CD4-positive, alpha-beta T cell treated with Interferon alpha-2 for 1 hour (primary cell): ENCODE results near the gene UACA.
"Not testable (repeated sequence)": the region's sequence is repeated elsewhere in the genome, so short reads cannot be mapped to it uniquely, and the experiment has no call there.

Experiments
- DNase-seq, 2 donors: peaks; one replicate each; pipeline ENCODE4 v3.0.0-alpha.2; 2020 to 2022

Gene UACA

DNA sequence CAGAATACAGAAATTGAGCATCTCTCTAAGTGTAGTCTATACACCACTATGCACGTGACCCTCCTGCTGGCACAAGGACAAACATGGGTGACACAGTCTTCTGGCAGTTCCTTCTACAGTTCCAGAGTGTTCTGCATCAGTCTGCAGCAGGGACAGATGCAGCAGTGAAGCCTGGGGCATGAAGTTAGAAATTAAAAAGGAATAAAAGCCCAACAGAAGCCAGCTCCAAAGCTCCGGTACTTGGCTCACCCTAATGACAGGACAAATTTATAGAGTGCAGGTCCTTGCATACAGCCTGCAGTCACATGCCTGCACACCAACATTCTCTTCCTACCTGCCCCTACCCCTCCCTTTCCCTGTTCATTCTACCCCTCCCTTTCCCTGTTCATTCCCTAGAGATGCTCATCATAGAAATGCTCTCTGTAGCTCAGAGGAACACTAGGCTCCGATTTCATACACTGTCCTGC, 15.0 kb downstream of the UACA start:
- no peak for DNase-seq

DNA sequence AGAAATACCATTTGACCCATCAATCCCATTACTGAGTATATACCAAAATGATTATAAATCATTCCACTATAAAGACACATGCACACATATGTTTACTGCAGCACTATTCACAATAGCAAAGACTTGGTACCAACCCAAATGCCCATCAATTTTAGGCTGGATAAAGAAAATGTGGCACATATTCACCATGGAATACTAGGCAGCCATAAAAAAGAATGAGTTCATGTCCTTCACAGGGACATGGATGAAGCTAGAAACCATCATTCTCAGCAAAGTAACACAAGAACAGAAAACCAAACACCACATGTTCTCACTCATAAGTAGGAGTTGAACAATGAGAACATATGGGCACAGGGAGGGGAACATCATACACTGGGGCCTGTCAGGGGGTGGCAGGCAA, 16.8 kb downstream of the UACA start:
- not testable (repeated sequence) for DNase-seq

DNA sequence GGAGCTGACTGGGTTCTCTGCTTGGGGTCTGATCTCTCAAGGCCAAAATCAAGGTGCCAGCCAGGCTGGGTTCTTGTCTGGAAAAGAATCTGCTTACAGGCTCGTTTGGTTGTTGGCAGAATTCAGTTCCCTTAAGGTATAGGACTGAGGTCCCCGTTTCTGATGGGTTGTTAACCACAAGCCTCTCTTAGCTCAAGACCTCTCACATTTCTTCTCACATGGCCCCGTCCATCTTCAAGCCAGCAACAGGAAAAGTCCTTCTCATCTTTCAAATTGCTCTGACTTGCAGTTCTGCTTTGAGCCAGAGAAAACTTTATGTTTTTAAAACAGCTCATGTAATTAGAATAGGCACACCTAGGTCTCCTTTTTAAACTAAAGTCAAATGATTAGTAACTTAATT, 20.4 kb downstream of the UACA start:
- no peak for DNase-seq

DNA sequence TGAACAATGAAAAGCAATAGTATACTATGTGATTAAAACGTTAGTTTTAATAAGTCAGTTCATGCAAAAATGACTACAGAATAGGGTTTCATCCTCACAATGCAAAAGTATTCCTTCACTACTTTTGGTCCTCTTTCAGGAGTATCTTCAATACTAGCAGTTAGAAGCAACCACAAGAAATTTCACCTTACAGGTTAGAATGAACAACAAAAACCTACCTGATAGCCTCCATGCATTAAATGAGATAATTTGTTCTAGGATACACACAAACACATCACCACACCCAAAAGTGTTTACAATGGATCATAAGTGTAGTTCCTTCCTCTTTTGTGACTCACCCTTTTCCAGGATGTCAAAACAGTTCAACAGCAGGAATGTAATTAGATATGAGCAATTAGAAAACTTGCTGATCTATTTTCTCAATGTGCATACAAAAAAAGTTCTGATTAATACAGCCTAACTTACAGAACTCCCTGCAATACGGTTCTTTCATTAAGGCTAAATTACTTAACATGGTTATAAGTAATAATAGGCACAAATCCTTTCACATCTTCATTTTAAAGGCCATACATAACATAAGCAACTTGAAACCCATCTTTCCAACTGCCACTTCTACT, 21.6 kb downstream of the UACA start:
- DNase-seq, result no peak

DNA sequence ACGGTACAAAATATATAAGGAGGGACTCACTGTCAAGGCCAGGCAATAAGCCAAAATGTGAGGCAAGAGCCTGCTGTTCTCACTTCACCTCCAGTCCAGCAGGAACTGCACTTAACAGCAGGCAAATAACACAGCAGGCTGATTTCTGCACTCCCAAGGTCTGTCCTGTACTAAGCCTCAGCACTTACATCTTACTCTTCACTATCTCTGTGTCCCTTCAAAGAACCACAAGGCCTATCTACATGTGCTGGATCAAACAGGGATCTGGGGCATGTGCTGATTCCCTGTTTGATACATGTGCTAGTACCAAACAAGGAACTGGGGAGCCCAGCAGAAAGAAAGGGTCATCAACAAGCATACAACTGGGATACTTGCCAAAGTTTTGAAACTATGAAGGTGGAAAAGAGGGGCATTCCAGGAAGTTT, 22.2 kb downstream of the UACA start:
- no peak for DNase-seq

DNA sequence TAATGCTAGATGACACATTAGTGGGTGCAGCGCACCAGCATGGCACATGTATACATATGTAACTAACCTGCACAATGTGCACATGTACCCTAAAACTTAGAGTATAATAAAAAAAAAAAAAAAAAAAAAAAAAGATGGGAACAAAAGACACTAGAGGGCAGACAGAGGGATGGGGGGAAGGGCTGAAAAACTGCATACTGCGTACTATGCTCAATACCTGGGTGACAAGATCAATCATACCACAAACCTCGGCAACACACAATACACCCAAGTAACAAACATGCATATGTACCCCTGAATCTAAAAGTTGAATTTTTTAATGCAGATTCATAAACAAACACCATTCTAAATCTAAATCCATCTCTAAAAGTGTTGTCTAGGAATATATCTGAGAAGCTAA, 28.3 kb downstream of the UACA start:
- not testable (repeated sequence) for DNase-seq

DNA sequence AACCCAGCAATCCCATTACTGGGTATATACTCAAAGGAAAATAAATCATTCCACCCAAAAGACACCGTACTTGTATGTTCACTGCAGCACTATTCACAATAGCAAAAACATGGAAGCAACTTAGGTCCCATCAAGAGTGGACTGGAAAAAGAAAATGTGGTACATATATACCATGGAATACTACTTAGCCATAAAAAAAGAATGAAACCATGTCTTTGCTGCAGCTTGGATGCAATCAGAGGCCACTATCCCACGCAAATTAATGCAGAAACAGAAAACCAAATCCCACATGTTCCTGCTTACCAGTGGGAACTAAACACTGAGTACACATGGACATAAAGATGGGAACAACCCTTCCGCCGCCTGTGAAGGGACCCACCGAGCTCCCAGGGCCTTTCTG, 34.2 kb downstream of the UACA start:
- DNase-seq, result no peak

DNA sequence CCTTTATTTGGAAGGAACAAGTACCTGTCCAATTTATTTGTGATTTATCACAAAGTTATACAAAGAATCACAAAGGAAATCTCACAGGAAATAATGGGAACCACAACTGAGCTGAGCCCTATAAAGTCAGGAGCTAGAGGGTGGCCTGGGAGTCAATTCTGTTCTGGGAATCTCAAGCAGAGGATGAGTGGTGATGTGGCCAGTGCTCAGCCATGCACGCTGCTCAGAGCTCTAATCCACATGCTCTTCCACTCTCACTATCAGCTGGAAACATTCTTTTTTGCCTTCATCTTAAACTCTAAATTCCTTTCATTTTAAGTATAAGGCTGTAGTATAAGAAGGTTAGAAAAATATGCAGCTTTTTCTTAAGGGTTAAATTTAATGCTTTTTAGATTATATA, 36.6 kb downstream of the UACA start:
- DNase-seq, result no peak

DNA sequence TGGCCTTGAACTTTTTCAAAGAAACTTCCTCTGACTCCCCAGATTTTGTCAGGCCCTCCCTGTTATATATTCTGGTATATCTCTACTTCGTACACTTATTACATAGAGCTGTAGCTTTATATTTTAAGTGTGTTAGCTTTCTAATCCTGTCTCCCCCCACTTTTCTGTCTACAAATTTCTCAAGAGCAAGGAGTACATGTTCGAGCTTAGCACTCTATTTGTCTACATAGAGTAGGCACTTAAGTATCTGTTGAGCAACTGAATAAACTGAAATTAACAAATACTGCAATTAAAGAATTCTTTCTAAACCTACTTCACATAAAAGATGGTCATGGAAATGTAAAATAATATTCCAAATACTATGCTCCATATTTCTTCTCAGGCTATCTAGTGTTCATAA, 39.4 kb downstream of the UACA start:
- DNase-seq, result no peak

DNA sequence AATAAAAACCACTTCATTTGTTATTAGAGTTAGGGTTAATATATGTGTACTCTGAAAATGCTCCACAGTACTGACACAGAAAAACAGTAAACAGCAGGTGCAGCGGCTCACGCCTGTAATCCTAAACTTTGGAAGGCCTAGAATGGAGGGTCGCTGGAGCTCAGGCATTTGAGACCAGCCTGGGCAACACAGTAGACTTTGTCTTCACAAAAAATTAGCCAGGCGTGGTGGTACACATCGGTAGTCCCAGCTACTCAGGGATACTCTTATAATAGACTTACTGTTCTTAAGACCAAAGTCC, 40.3 kb downstream of the UACA start:
- DNase-seq, result no peak

DNA sequence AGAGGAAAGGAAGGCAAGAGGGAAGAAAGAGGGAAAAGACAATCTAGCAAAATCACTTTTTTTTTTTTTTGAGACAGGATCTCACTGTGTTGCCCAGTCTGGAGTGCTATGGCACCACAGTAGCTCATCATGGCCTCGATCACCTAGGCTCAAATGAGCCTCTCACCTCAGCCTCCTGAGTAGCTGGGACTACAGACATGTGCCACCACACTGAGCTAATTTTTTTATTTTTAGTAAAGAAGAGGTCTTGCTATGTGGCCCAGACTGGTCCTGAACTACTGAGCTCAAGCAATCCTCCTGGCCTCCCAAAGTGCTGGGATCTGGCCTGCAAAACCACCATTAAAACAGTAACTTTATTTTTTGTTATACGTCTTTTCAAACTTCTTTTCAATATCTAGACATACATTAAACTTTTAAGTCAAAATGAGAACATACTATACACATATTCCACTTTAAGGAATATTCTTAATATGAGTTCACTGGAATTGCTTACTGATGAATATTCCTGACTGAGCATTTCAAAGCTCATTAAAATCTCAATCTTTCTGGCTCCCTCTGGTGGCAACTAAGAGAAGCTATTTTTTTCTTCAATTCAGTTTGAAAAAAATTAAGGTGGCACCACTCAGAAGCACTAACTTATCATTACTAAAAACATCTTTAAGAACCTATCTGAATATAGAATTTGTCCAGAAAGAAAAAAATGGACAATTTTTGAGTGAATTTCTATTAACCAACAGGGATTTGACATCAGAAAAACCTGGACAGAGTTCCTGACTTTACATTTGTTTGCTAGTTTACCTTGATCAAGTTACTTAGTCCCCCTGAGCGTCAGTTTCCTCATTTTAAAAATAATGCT, 40.9 kb downstream of the UACA start:
- DNase-seq, result peak in 1 of 2 donors; percentile 43

DNA sequence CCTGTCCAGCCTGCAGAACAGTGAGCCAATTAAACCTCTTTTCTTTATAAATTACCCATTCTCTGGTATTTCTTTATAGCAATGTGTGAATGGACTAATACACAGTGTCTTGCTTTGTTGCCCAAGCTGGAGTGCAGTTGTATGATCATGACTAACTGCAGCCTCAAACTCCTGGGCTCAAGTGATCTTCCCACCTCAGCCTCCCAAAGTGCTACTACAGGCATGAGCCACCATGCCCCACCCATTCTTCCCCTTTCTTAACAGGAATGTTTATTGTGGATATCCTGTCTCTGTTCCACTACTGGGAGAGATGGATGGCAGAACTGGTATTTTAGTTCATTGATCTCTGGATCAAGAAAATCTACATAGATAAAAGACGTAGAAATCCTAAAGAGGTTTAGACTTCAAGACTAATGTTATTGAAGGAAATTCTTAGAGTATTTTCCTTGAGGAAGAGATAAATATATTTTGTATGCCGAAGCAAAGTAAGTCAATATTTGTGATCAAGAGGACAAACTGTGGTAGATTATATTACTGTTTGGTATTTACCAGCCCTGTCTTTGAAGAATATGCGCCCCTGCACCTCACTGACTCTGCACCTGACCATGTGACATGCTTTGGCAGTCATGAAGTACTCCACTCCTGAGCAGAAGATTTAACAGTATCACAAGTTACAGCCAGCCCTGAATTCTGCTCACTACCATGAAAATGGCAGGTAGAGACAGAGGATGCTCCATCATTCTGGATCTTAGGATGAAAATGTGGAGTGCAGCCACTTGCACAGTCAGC, 42.9 kb downstream of the UACA start:
- DNase-seq, result no peak

DNA sequence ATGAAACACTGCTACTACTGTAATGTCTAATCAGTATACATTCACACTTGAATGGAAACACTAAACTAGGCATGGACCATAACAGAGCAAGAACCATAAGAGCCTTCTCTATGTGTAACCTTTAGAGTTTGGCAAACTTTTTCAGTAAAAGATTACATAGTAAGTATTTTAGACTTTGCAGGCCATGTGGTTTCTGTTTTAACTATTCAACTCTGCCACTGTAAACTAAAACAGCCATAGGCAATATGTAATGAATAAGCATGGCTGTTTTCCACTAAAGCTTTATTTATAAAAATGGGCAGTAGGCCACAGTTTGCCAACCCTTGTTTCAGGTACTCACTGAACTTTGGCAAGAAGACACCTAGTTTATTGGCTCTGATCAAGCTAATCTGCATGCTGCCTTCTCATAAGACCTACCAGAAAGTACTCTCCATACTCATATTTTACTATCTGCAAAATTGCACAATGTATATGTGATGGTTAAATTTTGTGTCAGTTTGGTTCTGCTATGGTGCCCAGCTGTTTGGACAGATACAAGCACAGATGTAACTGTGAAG, 46.0 kb downstream of the UACA start:
- DNase-seq, result no peak

DNA sequence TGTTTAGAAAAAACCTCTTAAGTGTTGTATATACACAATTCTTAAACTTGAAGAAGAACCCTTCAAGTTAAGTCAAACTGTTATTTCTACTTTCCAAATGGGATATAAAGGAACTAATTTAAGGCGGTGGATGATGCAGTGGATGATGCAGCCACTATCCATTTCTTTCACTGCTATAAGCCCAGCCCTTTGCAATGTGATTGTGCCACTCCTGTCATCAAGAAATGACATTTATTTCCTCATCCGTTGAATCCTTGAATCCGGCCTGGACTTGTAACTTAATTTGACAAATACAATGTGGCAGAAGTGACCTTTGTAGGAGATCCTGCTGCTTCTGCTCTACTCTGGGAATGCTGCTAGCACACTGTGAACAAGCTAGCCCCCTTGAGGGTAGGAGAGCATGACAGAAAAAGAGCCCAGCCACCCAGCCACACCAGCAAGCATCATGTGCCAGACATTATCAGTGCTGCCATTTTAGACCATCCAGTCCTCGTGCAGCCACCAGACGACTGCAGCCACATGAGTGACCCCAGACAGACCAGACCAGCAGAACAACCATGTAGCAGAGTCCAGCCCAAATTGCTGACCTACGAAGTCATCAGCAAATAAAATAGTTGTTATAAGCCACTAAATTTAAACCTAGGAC, 47.4 kb downstream of the UACA start:
- no peak for DNase-seq

DNA sequence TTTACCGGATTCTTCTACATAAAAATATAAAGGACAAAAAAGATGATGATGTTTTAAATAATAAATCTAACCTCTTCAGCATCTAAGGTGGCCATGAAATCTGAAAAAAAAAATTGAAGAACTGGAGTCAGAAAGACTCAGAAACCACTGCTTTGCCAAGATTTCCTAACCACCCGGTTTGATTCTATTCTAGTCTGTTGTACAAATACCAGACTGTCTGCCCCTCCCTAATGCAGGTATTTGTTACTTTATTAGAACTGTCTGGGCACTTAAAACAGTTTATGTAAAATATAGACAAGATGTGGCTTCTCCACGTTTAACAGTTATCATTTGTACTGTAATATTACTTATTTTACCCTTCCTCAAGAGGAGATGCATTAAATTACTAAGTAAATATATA, 48.8 kb downstream of the UACA start:
- DNase-seq, result no peak

DNA sequence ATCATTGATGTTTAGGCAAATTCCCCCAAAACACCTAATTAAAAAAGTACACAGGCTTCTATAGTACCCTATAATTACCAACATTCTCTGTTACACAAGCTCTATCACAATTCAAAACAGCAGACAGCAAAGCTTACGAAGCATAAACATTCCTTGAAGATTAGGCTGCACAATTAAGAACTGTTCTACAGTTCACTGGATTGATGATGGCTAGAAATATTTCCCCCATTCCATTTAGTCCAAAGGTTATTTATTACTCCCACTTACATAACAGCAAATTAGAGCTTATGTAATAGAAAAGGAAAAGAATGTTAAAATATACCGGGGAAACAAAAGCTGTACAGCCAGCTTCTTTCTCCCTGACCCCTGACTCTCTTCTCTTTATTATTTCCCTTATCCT, 49.3 kb downstream of the UACA start:
- no peak for DNase-seq

DNA sequence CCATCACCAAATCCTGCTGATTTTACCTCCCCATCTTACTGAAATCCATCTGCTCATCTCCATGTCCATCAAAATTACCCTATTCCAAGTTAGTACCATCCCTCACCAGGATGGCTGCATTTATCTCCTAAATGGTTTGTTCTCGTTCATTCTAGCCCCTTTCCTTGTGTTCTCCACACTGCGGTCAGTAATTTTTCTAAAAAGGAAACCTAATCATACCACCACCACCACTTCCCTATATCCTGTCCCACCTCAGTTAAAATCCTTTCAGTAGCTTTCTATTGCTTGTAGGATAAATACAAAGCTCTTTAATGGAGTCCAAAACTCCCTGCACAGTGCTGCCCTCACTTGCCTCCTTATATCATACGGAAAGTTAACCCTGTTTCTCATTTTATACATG, 51.1 kb downstream of the UACA start:
- DNase-seq, result no peak

DNA sequence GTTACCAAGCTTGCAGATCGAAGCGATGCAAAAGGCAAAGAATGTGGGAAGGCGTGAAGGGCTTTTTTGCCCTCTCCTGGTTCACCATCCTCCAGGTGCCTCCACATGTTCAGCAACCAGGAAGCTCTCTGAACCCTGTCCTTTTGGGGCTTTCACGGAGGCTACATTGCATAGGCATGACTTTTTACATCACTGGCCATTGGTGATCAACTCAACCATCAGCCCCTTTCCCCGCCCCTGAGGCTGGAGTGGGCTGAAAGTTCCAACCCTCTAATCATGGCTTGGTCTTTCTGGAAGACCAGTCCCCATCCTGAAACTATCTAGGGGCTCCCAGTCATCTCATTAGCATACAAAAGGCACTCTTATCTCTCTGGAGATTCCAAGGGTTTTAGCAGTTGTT, 52.6 kb downstream of the UACA start:
- DNase-seq, result no peak

DNA sequence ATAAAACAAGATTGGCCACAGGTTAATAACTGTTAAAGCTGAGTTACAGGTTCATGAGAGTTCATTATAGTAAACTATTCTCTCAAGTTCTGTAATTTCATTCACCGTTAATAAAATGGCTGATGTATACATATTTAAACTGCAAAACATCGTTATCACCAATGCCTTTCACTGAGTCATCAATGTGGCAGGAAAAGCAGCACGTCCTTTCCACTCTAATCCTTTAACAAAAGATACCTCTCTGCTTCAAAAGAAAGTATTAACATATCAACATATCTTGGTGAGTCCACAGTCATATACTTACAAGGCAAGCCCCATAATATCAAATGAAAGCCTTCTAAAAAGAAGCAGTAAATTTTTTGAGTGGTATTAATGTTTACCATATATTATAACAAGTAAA, 54.5 kb downstream of the UACA start:
- no peak for DNase-seq

DNA sequence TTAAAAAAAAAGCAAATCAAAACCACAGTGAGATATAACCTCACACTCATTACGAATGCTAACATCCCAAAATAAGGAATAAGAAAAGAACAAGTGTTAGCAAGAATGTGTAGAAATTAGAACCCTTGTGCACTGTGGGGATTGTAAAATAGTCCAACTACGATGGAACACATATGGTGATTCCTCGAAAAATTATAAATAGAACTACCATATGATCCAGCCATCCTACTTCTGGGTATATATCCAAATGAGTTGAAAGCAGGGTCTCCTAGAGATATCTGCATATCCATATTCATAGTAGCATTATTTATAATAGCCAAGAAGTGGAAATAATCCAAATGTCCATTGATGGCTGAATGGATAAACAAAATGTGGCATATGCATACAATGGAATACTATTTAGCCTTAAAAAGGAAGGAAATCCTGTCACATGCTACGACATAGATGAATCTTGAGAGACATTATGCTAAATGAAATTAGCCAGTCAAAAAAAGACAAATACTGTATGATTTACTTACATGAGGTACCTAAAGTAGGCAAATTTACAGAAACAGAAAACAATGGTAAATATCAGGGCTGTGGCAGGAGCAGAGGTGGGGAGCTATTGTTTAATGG, 55.6 kb downstream of the UACA start:
- DNase-seq, result no peak

DNA sequence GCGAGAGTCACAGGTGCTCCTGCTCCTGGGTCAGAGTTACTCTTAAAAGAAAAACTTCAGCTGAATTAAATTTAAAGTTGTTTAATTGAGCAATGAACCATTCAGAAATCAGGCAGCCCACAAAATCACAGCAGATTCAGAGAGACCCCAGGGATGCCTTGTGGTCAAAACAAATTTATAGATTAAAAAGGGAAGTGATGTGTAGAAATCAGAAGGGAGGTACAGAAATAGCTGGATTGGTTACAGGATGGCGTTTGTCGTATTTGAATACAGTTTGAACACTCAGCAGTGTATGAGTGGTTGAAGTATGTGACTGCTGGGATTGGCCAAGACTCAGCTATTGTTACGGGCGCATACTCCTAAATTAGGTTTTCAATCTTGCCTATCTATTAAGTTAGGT, 58.6 kb downstream of the UACA start:
- no peak for DNase-seq

DNA sequence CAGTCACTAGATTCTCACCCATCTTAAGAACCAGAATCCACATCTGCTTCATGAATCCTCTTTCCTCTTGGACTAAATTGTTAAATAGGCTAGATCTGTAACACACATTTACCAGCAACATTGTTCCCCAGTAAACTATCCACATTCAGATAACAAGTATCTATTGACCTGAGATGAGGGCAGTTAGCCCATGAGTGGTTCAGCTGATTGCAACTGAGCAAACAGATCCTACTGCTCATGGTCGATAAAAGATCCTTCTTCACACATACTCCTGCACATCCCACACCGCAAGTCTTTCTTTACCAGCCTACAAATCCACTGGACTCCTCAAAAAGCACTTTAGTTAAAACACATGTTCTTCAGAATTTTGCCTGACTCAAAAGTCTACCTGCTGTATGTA, 59.2 kb downstream of the UACA start:
- DNase-seq, result no peak
